Hypothalamus (tissue), 51 donors: ENCODE results near the gene ROS1.
"Not testable (repeated sequence)": the region's sequence is repeated elsewhere in the genome, so short reads cannot be mapped to it uniquely, and the experiment has no call there.

Experiments used
- DNase-seq, 51 donors: peaks; one replicate each; lab custom pipeline; 2025; lab: John Stamatoyannopoulos, UW

The ROS1 gene

DNA sequence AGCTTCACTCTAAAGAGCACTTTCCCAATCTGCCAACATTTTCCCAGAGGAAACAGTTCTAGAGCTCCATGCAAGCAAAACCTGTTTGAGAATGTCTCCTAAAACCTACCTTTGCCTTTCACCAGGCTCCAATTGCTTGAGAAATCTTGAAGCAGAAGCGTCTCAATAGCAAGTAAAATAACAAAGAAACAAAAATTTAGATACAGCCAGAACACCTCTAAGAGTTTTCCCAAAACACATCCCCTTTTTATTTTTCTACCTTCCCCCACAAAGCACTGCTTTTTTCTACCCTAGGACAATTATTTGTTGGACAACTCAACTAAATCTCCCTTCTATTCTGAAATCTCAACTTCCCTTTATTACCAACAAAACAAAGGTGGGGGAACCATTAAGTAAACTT lies 156.8 kb downstream of the ROS1 start:
- DNase-seq = no peak

DNA sequence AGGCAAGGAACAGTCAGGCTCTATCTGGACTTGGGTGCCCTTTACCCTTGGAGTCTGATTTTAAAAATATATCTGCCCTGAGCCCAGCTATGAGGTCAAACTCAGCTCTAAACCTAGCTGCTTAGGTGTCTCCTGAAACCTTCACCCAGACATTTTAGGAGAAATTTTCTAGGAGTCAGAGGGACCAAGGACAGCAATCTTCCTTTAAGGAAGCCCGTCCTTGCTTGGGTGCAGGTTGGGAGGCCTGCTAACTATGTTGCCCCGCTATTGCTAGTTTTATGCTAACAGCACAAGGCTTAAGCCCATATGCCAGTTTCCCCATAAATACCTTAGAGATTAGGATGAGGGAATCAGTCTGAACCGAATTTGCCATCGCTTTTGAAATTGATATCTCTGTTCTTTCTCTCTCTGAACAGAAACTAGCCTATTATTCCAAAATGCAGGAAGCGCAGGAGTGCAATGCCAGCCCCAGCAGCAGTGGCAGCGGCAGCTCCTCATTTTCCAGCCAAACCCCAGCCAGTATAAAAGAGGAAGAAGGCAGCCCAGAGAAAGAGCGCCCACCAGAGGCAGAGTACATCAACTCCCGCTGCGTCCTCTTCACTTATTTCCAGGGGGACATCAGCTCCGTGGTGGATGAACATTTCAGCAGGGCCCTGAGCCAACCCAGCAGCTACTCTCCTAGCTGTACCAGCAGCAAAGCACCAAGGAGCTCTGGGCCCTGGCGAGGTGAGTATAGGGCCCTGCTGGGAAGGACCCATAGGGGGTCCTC lies 157.8 kb downstream of the ROS1 start:
- no peak for DNase-seq

DNA sequence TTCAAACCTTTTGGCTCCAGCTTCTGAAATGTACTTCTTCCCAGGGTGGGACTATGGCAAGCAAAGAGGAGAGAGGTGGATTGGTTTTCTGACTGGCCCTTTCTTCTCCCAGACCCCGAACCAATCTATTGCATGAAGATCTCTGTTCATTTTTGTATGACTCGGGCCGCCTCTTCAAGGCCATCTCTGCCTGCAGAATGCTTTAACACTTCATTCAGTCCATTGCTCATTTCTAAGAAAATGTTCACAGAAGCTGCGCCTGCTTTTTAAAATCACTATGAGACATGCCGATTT lies 158.7 kb downstream of the ROS1 start:
- DNase-seq = no peak

DNA sequence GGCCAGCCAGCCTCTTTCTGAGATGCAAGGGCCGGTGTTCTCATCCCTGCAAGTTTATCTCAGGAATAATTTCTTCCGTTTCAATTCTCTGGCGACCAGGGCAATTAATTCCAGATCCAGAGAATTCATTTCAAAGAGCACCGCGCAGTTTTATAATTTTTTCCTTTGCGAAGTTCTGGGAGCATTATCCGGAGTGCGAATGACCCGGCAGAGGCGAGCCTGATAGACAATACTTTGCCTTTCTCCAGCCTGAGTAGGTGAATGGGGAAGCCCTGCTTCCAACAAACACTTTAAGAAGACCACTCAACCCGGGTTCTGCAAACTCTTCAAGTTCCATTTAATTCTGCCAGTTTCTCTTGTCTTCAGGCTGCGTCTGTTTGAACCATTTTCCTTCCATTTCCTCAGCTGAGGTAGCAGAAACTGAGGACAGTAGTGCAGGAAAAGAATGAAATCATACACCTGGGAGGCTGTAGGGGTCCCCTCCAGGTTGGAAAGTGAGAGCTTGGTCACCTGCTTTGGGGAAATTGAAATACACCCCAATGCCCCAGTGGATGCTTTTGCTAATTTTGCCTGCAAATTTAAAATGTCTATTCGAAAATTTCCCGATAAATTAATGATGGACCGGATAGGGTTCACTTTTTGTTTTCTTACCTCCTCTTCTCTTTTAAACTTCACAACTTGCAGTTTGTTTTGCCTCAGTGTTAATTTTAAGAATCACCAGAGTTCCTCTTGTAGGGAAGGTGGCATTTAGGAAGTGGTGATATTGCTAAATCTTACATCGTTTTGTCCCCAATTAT lies 159.3 kb downstream of the ROS1 start:
- no peak for DNase-seq

DNA sequence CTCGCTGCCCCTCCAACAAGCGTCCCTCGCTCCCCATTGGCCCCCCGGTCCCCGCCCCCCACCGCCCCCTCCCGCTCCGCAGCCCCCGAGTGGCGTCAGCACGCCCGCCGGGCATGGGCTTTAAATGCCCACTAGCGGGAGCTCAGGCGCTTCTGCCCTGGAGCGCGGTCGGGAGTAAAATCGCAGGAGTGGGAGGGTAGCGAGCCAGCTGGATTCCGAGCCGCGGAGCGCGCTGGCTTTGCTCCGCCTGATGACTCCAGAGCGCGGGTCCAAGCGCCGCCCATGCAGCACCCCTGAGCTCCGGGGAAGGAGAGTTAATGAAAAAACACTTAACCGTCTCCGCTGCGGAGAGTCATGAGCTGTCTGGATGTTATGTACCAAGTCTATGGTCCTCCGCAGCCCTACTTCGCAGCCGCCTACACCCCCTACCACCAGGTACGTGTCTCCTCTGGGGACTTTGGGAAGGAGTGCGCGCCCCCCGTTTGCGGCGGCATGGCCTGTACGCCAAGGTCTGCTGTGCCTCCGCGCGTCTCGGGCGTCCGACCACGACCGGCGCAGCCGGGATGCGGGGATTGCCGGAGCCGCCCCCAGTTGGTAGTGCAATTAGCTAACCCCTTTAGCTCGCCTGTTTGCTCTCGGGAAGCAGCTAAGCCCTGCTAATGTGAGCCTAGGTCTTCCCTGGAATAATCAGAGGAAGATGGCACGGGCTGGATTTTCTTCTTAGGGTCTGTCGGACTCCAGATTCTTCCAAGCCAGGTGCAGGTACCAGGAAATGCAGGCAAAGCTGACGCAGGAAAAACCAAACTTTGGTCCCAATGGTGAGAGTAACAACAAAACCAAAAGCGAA lies 160.1 kb downstream of the ROS1 start, which contains the start of gene VGLL2:
Gene VGLL2 (plus strand): TSS at position 149 of the 847 bp plus-strand sequence. CDS start 206 bp downstream, at position 355.
- peak in 12 of 51 donors; percentile 1 to 29 (median 13) for DNase-seq

DNA sequence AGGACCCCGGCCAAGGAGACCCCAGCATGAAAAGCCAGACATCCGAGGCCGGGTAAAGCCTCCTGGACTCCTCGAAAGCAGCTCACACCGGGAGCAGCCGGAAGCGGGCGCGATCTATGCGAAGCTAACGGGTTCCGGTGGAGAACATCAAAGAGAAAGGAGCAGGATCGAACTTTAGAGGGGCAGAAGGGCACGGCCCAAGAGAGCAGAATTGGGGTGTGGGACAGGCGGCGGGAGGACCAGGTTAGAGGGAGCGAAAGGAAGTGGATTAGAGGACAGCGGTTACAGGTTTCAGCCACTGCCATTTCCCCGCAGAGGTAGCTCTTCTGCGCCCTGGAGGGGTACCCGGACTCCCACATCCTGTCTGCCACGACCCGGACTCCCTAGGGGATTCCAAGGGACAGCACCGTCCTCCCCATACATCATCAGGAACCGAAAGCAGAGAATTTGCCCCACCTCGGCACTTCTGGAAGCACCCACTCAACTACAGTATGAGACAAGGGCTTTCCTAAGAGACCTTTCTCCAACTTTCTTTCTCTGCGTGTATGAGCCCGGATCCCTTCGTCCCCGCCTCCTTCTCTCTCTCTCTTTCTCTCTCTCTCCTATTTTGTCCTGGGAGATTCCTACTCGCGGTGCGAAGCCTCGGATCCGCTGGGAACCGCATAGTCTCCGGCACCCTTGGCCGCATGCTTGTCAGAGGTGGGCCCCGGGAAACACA lies 160.9 kb downstream of the ROS1 start:
- DNase-seq = peak in 1 of 51 donors; percentile 11

DNA sequence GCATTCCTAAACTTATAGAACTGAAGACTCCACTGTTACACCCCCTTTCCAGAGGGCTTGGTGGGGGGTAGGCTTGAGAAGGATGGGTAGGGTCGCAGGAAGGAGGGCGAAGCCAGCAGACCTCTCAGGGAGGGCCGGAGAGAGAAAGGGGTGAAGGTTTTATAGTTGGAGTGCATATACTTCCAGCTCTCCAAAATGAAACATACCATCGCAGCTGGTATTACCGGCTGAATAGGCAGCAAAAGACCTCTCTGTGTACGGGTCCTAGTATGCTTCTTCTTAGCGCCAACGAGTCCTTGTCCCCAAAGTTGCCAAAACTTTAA lies 161.4 kb downstream of the ROS1 start:
- DNase-seq = no peak

DNA sequence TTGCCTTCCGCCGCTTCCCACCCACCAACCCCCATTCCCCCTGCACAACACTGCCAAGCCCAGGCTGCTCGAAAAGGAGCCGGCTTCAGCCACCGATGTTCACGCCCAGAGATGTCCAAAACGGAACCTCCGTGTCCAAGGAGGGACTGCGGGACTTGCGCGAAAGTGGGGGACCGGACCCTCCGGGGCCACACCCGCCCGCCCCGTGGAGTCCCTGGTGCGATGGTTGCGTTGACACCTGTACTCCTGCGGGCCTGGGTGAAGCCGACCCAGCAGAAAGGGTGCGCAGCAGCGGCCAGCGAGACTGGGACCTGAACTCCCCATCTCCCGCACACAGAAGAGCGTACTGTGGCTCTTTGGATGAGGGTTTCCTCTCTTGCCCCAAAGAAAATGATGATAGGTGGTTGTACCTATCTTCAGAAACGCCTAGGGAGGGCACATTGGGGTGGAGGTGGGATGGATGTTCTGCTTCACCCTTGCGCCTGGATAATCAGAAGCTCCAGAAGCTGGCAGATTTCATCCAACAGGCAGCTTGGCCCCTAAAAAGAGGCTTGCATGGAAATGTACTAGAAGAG lies 162.3 kb downstream of the ROS1 start:
- DNase-seq = no peak

DNA sequence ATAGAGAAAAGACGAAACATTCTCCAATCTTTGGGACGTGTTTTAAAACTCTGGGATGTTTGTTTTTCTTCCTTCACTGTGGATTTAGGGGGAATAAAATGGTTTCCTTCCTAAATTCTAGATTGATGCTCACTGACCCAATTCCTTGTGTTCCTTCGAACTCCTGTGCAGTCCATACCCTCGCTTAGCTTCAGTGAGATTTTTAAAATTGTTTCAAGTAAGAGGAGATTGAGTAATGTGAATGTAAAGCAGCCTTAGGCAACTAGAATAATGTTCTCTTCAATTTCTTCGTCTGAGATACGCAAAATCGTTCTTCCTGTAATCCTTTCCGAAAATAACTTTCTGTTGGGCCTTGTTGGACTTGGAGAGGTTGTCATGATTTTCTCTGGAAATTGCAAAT lies 162.9 kb downstream of the ROS1 start:
- DNase-seq = no peak

DNA sequence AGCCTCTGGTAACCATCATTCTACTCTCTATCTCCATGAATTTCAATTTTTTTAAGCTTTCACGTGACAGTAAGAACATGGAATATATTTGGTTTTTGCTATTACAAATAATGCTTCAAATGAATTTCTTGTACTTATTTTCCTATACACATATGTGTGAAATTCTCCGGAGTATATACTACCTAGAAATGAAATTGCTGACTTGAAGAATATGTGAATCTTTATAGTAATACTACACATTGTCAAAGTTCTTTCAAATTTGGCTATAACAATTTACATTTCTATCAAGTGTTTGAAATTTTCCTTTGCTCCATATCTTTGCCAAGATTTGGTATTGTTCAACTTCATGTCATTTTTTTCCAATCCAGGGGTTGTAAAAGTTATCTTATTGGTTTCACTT lies 172.0 kb downstream of the ROS1 start:
- no peak for DNase-seq

DNA sequence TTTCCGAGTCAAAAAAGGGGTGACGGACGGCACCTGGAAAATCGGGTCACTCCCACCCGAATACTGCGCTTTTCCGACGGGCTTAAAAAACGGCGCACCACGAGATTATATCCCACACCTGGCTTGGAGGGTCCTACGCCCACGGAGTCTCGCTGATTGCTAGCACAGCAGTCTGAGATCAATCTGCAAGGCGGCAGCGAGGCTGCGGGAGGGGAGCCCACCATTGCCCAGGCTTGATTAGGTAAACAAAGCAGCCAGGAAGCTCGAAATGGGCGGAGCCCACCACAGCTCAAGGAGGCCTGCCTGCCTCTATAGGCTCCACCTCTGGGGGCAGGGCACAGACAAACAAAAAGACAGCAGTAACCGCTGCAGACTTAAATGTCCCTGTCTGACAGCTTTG lies 180.8 kb downstream of the ROS1 start:
- DNase-seq = not testable (repeated sequence)

DNA sequence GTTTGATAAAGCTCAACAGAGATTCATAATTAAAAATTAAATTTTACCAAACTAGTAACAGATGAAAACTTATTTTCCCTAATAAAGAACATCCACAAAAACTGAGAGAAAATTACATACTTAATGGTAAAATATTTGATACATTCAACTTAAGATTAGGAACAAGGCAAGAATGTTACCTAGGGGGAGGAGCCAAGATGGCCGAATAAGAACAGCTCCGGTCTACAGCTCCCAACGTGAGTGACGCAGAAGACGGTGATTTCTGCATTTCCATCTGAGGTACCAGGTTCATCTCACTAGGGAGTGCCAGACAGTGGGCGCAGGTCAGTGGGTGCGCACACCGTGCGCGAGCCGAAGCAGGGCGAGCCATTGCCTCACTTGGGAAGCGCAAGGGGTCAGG lies 181.2 kb downstream of the ROS1 start:
- not testable (repeated sequence) for DNase-seq
